Keratinocyte (primary cell): ENCODE results near the gene MSANTD2. TPM values are rescaled to one million over a fixed set of nuclear protein-coding genes. Genes with fewer than 3 reads are reported as not detected.

Source experiments
- DNase-seq: peaks from one replicate; pipeline ENCODE4 v3.0.0-alpha.2; 2011; ENCODE audit warnings: low read depth, missing footprints, low spot score
- FAIRE-seq: peaks from 2 replicates; lab custom pipeline; 2011; peaks lifted over from hg19 to GRCh38; lab: Jason Lieb, UNC
- H2AFZ ChIP-seq: 2 replicates; pipeline ENCODE4 v1.6.0; 2012; ENCODE audit warnings: low read length, control low read depth, inconsistent platforms; ENCODE audit not compliant: control insufficient read depth
- H3K27ac ChIP-seq: 2 replicates; pipeline ENCODE4 v1.5.1; 2011; ENCODE audit warnings: low read length; ENCODE audit not compliant: control insufficient read depth, insufficient read depth
- H3K27me3 ChIP-seq: 3 replicates; pipeline ENCODE4 v1.6.0; 2011; ENCODE audit warnings: low read length; ENCODE audit not compliant: control insufficient read depth, insufficient read depth; ENCODE audit errors: extremely low read depth
- H3K36me3 ChIP-seq, 2 experiments: 2 replicates in 1 of 2; 3 replicates in 1 of 2; pipeline ENCODE4 v1.5.1; 2011; ENCODE audit warnings: low read length in 2 of 2, mild to moderate bottlenecking in 1 of 2; ENCODE audit not compliant: control insufficient read depth in 2 of 2, insufficient read depth in 2 of 2; ENCODE audit errors: extremely low read depth in 1 of 2
- H3K4me1 ChIP-seq: 3 replicates; pipeline ENCODE4 v1.5.1; 2011; ENCODE audit warnings: low read length; ENCODE audit not compliant: control insufficient read depth, insufficient read depth; ENCODE audit errors: extremely low read depth
- H3K4me2 ChIP-seq: 3 replicates; pipeline ENCODE4 v1.6.0; 2011; ENCODE audit warnings: low read depth, low read length; ENCODE audit not compliant: control insufficient read depth, insufficient read depth; ENCODE audit errors: extremely low read depth
- H3K4me3 ChIP-seq, 3 experiments: fragments of 200-600 bp in 1 of 3; sonication (generic) in 1 of 3; 2 replicates in 2 of 3; 3 replicates in 1 of 3; pipeline ENCODE4 v1.5.1; 2011 to 2016; ENCODE audit warnings: low read length in 3 of 3, mild to moderate bottlenecking in 3 of 3, control low read depth in 2 of 3, inconsistent platforms in 1 of 3, low read depth in 1 of 3, mixed read lengths in 1 of 3, mixed run types in 1 of 3, moderate library complexity in 1 of 3; ENCODE audit not compliant: control insufficient read depth in 2 of 3, insufficient read depth in 2 of 3; ENCODE audit errors: extremely low read depth in 1 of 3
- H3K79me2 ChIP-seq: 2 replicates; pipeline ENCODE4 v1.6.0; 2012; ENCODE audit warnings: low read length; ENCODE audit not compliant: control insufficient read depth, insufficient read depth
- H3K9ac ChIP-seq: 3 replicates; pipeline ENCODE4 v1.6.0; 2011; ENCODE audit warnings: low read length; ENCODE audit not compliant: control insufficient read depth, insufficient read depth; ENCODE audit errors: extremely low read depth
- H3K9me1 ChIP-seq: 3 replicates; pipeline ENCODE4 v1.6.0; 2011; ENCODE audit warnings: low read length; ENCODE audit not compliant: control insufficient read depth, insufficient read depth; ENCODE audit errors: extremely low read depth
- H3K9me3 ChIP-seq: 2 replicates; pipeline ENCODE4 v1.5.1; 2012; ENCODE audit warnings: low read depth, low read length; ENCODE audit not compliant: control insufficient read depth
- H4K20me1 ChIP-seq: 3 replicates; pipeline ENCODE4 v1.6.0; 2011; ENCODE audit warnings: low read length; ENCODE audit not compliant: control insufficient read depth, insufficient read depth; ENCODE audit errors: extremely low read depth
- CTCF ChIP-seq, 3 experiments: IDR thresholded peaks in 1 of 3; conservative IDR thresholded peaks in 1 of 3; optimal IDR thresholded peaks in 1 of 3; 2 replicates in 2 of 3; 3 replicates in 1 of 3; pipeline versions ENCODE3 to v1.5.1; 2011; ENCODE audit warnings: low read length in 3 of 3, mild to moderate bottlenecking in 3 of 3, moderate library complexity in 2 of 3, control low read depth in 1 of 3, inconsistent platforms in 1 of 3; ENCODE audit not compliant: insufficient read depth in 2 of 3; ENCODE audit errors: extremely low read depth in 1 of 3
- EZH2 ChIP-seq: IDR thresholded peaks from one replicate; pipeline ENCODE4 v1.6.1; 2012; ENCODE audit warnings: inconsistent platforms, mild to moderate bottlenecking, low read length, moderate library complexity
- dilution Hi-C: fragments of 300-500 bp; cut with MboI; formaldehyde crosslinking; loops from one replicate; pipeline ENCODE4 v1.7.0; 2020; ENCODE audit warnings: low sequenced_read_pairs; ENCODE audit not compliant: extremely low pct_ligation_motif_present
- polyA plus RNA-seq, 5 experiments: library from polyadenylated mRNA; depleted of rRNA in 3 of 5; stranded (reverse) in 3 of 5; stranded (forward) in 1 of 5; unstranded in 1 of 5; fragments of >200 nt; gene quantifications; 1 replicate in 1 of 5; 2 replicates in 3 of 5; 3 replicates in 1 of 5; pipeline versions ENCODE4 v1.2.1 to v1.2.3, GENCODE V29; 2011 to 2012; ENCODE audit warnings: missing spikeins in 2 of 5, low read depth in 1 of 5, low replicate concordance in 1 of 5

MSANTD2 gene
- polyA plus RNA-seq, 1 donor (not counting 4 experiments of a cell fraction or from before 2014, with no cell fraction given) = 6.6 TPM

- no peaks in the 10 kb centered on the region for H3K36me3 ChIP-seq
- H3K27ac ChIP-seq = no peak overlapping the region
- H3K79me2 ChIP-seq = no peaks in the 10 kb centered on the region
- no peak overlapping the region for H3K4me3 ChIP-seq
- H2AFZ ChIP-seq = no peak overlapping the region
- H4K20me1 ChIP-seq = no peaks in the 10 kb centered on the region
- no peak for DNase-seq
- no peaks in the 10 kb centered on the region for H3K9me3 ChIP-seq
- dilution Hi-C loops = no loop called here
- H3K27me3 ChIP-seq = peaks cover 64% of the 10 kb centered on the region
- TF ChIP-seq CTCF (optimal IDR thresholded peaks at IDR 0.05 in 1 of 3, IDR thresholded peaks at IDR 0.05 in 1 of 3, conservative IDR thresholded peaks at IDR 0.05 in 1 of 3; ENCODE audit: extremely low read depth in 1 of 3, insufficient read depth in 2 of 3, low read length in 3 of 3) (no peak), EZH2 (no peak)
- H3K9me1 ChIP-seq = no peaks in the 10 kb centered on the region
- no peak for FAIRE-seq
- H3K9ac ChIP-seq = no peak overlapping the region
- no peak overlapping the region for H3K4me2 ChIP-seq
- peaks cover 4% of the 10 kb centered on the region for H3K4me1 ChIP-seq
Measured at GRCh38 chr11:124830749-124831148, 30.5 kb upstream of the MSANTD2 start.

GRCh38 chr11:124829986-124830385, 29.8 kb upstream of the MSANTD2 start:
- DNase-seq (no peak), FAIRE-seq (no peak)
- Histone ChIP-seq H3K27me3 (peaks cover 58% of the 10 kb centered on the region), H3K9me1 (no peaks in the 10 kb centered on the region), H2AFZ (no peak overlapping the region), H3K4me3 (no peak overlapping the region), H3K36me3 (no peaks in the 10 kb centered on the region), H3K9ac (no peak overlapping the region), H3K9me3 (no peaks in the 10 kb centered on the region), H3K27ac (no peak overlapping the region), H3K4me2 (no peak overlapping the region), H3K79me2 (no peaks in the 10 kb centered on the region), H4K20me1 (no peaks in the 10 kb centered on the region), H3K4me1 (peaks cover 4% of the 10 kb centered on the region)
- dilution Hi-C loops = no loop called here
- TF ChIP-seq EZH2 (no peak), CTCF (optimal IDR thresholded peaks at IDR 0.05 in 1 of 3, IDR thresholded peaks at IDR 0.05 in 1 of 3, conservative IDR thresholded peaks at IDR 0.05 in 1 of 3; ENCODE audit: extremely low read depth in 1 of 3, insufficient read depth in 2 of 3, low read length in 3 of 3) (no peak)
